Endothelial cell of umbilical vein (primary cell): ENCODE measurements around the gene ZNF524. TPM values are rescaled to one million over a fixed set of nuclear protein-coding genes. Genes with fewer than 3 reads are reported as not detected.

ENCODE experiments used
- BruUV-seq: library from RNA; stranded (reverse); fragments of 400-500 nt; replicated peaks from 2 replicates; lab custom pipeline; 2021; lab: Mats Ljungman, UMichigan
- CTCF ChIA-PET: fragments of 300-600, 350-600 bp; sonication (Branson Sonifier 250); formaldehyde crosslinking; loops from one replicate; lab custom pipeline; 2021; ENCODE audit warnings: antibody characterized with exemption, inconsistent platforms; lab: Charles Lee
- POLR2A ChIA-PET: fragments of 300-600, 350-600 bp; sonication (Branson Sonifier 250); formaldehyde crosslinking; loops from one replicate; lab custom pipeline; 2021; ENCODE audit warnings: antibody characterized with exemption, inconsistent platforms; lab: Charles Lee
- DNase-seq: peaks from one replicate; pipeline ENCODE4 v3.0.0-alpha.2; 2011; ENCODE audit warnings: low read depth, low spot score
- FAIRE-seq: peaks from 2 replicates; lab custom pipeline; 2011; peaks lifted over from hg19 to GRCh38; lab: Jason Lieb, UNC
- H2AFZ ChIP-seq: 2 replicates; pipeline ENCODE4 v1.6.0; 2012; ENCODE audit warnings: low read depth, low read length, control low read depth, inconsistent platforms
- H3K27ac ChIP-seq: 2 replicates; pipeline ENCODE4 v1.5.1; 2011; ENCODE audit warnings: low read depth, mild to moderate bottlenecking, control low read depth, low read length, moderate library complexity; ENCODE audit not compliant: insufficient read depth
- H3K27me3 ChIP-seq, 2 experiments: 2 replicates each; pipeline versions ENCODE4 v1.6.0 to v1.6.1; 2011; ENCODE audit warnings: low read length in 2 of 2, mixed read lengths in 1 of 2; ENCODE audit not compliant: control insufficient read depth in 2 of 2, insufficient read depth in 2 of 2
- H3K36me3 ChIP-seq, 2 experiments: 2 replicates in 1 of 2; 3 replicates in 1 of 2; pipeline ENCODE4 v1.5.1; 2011; ENCODE audit warnings: low read length in 2 of 2, mild to moderate bottlenecking in 1 of 2, moderate library complexity in 1 of 2; ENCODE audit not compliant: control insufficient read depth in 2 of 2, insufficient read depth in 2 of 2; ENCODE audit errors: extremely low read depth in 1 of 2
- H3K4me1 ChIP-seq: 3 replicates; pipeline ENCODE4 v1.5.1; 2011; ENCODE audit warnings: mild to moderate bottlenecking, low read length; ENCODE audit not compliant: control insufficient read depth, insufficient read depth; ENCODE audit errors: extremely low read depth
- H3K4me2 ChIP-seq: 2 replicates; pipeline ENCODE4 v1.6.1; 2011; ENCODE audit warnings: low read length, control low read depth, mixed read lengths; ENCODE audit not compliant: insufficient read depth
- H3K4me3 ChIP-seq, 3 experiments: fragments of 200-600 bp in 1 of 3; sonication (generic), shearing (Covaris generic) in 1 of 3; replicated peaks in 1 of 3; 2 replicates each; pipeline ENCODE4 v1.5.1; 2011 to 2016; ENCODE audit warnings: control low read depth in 3 of 3, low read length in 3 of 3, mild to moderate bottlenecking in 2 of 3, inconsistent platforms in 1 of 3, low read depth in 1 of 3, moderate library complexity in 1 of 3; ENCODE audit not compliant: insufficient read depth in 1 of 3
- H3K79me2 ChIP-seq: 2 replicates; pipeline ENCODE4 v1.6.0; 2012; ENCODE audit warnings: low read length, inconsistent platforms; ENCODE audit not compliant: control insufficient read depth, insufficient read depth
- H3K9ac ChIP-seq: replicated peaks from 2 replicates; pipeline ENCODE3; 2011; ENCODE audit warnings: low read length, control low read depth; ENCODE audit not compliant: insufficient read depth; ENCODE audit errors: extremely low read depth
- H3K9me1 ChIP-seq: replicated peaks from 3 replicates; pipeline ENCODE4 v1.6.0; 2011; ENCODE audit warnings: mild to moderate bottlenecking, low read length; ENCODE audit not compliant: control insufficient read depth, insufficient read depth; ENCODE audit errors: extremely low read depth
- H3K9me3 ChIP-seq: replicated peaks from 2 replicates; pipeline ENCODE4 v1.5.1; 2012; ENCODE audit warnings: low read length, inconsistent platforms; ENCODE audit not compliant: control insufficient read depth, insufficient read depth
- H4K20me1 ChIP-seq: replicated peaks from 2 replicates; pipeline ENCODE3; 2011; ENCODE audit warnings: mild to moderate bottlenecking, low read length; ENCODE audit not compliant: control insufficient read depth, insufficient read depth; ENCODE audit errors: extremely low read depth
- EZH2 ChIP-seq: IDR thresholded peaks from 2 replicates; pipeline ENCODE4 v1.6.1; 2012; ENCODE audit warnings: borderline replicate concordance, low read depth, mild to moderate bottlenecking, moderate library complexity, low read length, inconsistent platforms; ENCODE audit not compliant: severe bottlenecking
- FOS ChIP-seq: IDR thresholded peaks from 2 replicates; pipeline ENCODE4 v1.6.1; 2011; ENCODE audit warnings: mild to moderate bottlenecking, low read length, moderate library complexity, borderline replicate concordance; ENCODE audit not compliant: insufficient read depth
- GATA2 ChIP-seq: IDR thresholded peaks from 2 replicates; pipeline ENCODE4 v1.7.0; 2011; ENCODE audit warnings: low read depth, mild to moderate bottlenecking, moderate library complexity, mixed read lengths, low read length; ENCODE audit not compliant: insufficient read length, insufficient read depth
- JUN ChIP-seq: IDR thresholded peaks from 2 replicates; pipeline ENCODE4 v1.6.1; 2011; ENCODE audit warnings: borderline replicate concordance, low read depth; ENCODE audit not compliant: insufficient read length, insufficient read depth
- MYC ChIP-seq: IDR thresholded peaks from one replicate; pipeline ENCODE4 v1.6.1; 2011; ENCODE audit warnings: mild to moderate bottlenecking, low read depth, low read length
- POLR2A ChIP-seq: IDR thresholded peaks from 2 replicates; pipeline ENCODE4 v1.6.1; 2012; ENCODE audit warnings: low read depth, mild to moderate bottlenecking, control low read depth, low read length
- POLR2AphosphoS5 ChIP-seq: IDR thresholded peaks from 2 replicates; pipeline ENCODE4 v1.6.1; 2012; ENCODE audit warnings: low read depth, mild to moderate bottlenecking, control low read depth, low read length, moderate library complexity; ENCODE audit not compliant: insufficient read depth
- dilution Hi-C: fragments of 300-500 bp; cut with MboI; formaldehyde crosslinking; loops from one replicate; pipeline ENCODE4 v1.15.0; 2019; ENCODE audit warnings: low sequenced_read_pairs; ENCODE audit not compliant: extremely low pct_ligation_motif_present
- intact Hi-C: fragments of 100-400 bp; cut with micrococcal nuclease; formaldehyde crosslinking; loops from one replicate; pipeline ENCODE4 v1.10.0; 2022
- polyA plus RNA-seq, 4 experiments: library from polyadenylated mRNA; depleted of rRNA in 3 of 4; stranded (reverse) in 3 of 4; unstranded in 1 of 4; fragments of >200 nt; gene quantifications; 2 replicates each; pipeline versions ENCODE4 v1.2.1 to v1.2.3, GENCODE V29; 2011 to 2012; ENCODE audit warnings: missing spikeins in 1 of 4
- total RNA-seq: library from RNA; stranded (reverse); gene quantifications from 2 replicates; pipeline ENCODE4 v1.2.3, GENCODE V29; 2021
- TF ChIP-seq, protein P1 (sequence below), 2 donors: IDR thresholded peaks; 1 replicate in 1 of 2; 2 replicates in 1 of 2; pipeline ENCODE4 v1.5.1; 2011; ENCODE audit warnings: low read length in 2 of 2, mild to moderate bottlenecking in 2 of 2, moderate library complexity in 2 of 2, control low read depth in 1 of 2, inconsistent platforms in 1 of 2, low read depth in 1 of 2; ENCODE audit not compliant: insufficient read depth in 1 of 2; ENCODE audit errors: extremely low read depth in 1 of 2
- TF ChIP-seq, protein P2 (sequence below): IDR thresholded peaks from 2 replicates; pipeline ENCODE4 v1.6.1; 2011; ENCODE audit not compliant: insufficient read depth, insufficient read length

Gene ZNF524
- total and polyA plus RNA-seq, 2 donors (not counting 3 experiments of a cell fraction or from before 2014, with no cell fraction given), result 15.2 to 15.4 TPM

DNA sequence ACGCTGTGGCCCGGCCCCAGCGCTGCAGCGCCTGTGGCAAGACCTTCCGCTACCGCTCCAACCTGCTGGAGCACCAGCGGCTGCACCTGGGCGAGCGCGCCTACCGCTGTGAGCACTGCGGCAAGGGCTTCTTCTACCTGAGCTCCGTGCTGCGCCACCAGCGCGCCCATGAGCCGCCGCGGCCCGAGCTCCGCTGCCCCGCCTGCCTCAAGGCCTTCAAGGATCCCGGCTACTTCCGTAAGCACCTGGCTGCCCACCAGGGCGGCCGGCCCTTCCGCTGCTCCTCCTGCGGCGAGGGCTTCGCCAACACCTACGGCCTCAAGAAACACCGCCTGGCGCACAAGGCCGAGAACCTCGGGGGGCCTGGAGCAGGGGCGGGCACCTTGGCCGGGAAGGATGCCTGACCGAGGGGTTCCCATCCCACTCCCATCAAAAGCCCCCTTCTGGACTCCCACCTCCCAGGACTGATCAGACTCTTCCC is 16.3 kb downstream of the ZNF524 start:
- ChIA-PET CTCF (no interaction called here), POLR2A (no interaction called here)
- DNase-seq (no peak), FAIRE-seq (no peak)
- no peak overlapping the region for H3K4me2 ChIP-seq
- BruUV-seq, result no TSS peak
- H3K79me2 ChIP-seq, result peaks cover 4% of the 10 kb centered on the region
- no peak overlapping the region for H2AFZ ChIP-seq
- intact Hi-C loops (no loop called here), dilution Hi-C loops (no loop called here)
- H3K9ac ChIP-seq, result no peak overlapping the region
- H3K36me3 ChIP-seq, result peaks cover 2 to 22% of the 10 kb centered on the region in 2 experiments
- no peaks in the 10 kb centered on the region for H3K27me3 ChIP-seq
- H3K9me1 ChIP-seq, result no peaks in the 10 kb centered on the region
- peaks cover 2% of the 10 kb centered on the region for H3K4me1 ChIP-seq
- no peak overlapping the region for H3K4me3 ChIP-seq
- TF ChIP-seq, protein P1, sequence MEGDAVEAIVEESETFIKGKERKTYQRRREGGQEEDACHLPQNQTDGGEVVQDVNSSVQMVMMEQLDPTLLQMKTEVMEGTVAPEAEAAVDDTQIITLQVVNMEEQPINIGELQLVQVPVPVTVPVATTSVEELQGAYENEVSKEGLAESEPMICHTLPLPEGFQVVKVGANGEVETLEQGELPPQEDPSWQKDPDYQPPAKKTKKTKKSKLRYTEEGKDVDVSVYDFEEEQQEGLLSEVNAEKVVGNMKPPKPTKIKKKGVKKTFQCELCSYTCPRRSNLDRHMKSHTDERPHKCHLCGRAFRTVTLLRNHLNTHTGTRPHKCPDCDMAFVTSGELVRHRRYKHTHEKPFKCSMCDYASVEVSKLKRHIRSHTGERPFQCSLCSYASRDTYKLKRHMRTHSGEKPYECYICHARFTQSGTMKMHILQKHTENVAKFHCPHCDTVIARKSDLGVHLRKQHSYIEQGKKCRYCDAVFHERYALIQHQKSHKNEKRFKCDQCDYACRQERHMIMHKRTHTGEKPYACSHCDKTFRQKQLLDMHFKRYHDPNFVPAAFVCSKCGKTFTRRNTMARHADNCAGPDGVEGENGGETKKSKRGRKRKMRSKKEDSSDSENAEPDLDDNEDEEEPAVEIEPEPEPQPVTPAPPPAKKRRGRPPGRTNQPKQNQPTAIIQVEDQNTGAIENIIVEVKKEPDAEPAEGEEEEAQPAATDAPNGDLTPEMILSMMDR (IDR thresholded peaks at IDR 0.05; ENCODE audit: extremely low read depth in 1 of 2, insufficient read depth in 1 of 2, low read depth in 1 of 2, low read length in 2 of 2), result no peak
- TF ChIP-seq, protein P2, sequence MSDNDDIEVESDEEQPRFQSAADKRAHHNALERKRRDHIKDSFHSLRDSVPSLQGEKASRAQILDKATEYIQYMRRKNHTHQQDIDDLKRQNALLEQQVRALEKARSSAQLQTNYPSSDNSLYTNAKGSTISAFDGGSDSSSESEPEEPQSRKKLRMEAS, result no peak
- TF ChIP-seq FOS (no peak), JUN (no peak), POLR2A (no peak), GATA2 (no peak), POLR2AphosphoS5 (no peak), EZH2 (no peak), MYC (no peak)
- H3K9me3 ChIP-seq, result no peaks in the 10 kb centered on the region
- no peaks in the 10 kb centered on the region for H4K20me1 ChIP-seq
- no peak overlapping the region for H3K27ac ChIP-seq
